HepG2 (cell line): ENCODE data around the gene MARCHF2. TPM values are rescaled to one million over a fixed set of nuclear protein-coding genes. Genes with fewer than 3 reads are reported as not detected.
A peak's percentile ranks its signal among the peaks of the same experiment; 100 is the strongest.

ENCODE experiments used
- DDIT3 ChIP-seq: sonication (generic); formaldehyde crosslinking; IDR thresholded peaks from 2 replicates; pipeline ENCODE4 v1.4.0; 2020; ENCODE audit warnings: mild to moderate bottlenecking, missing genetic modification reagents
- GRHL1 ChIP-seq: sonication (generic); formaldehyde crosslinking; conservative IDR thresholded peaks from 2 replicates; pipeline ENCODE4 v1.8.0; 2022; ENCODE audit warnings: missing genetic modification reagents
- KLF9 ChIP-seq: IDR thresholded peaks from 2 replicates; pipeline ENCODE4 v1.6.1; 2016; ENCODE audit warnings: low read depth
- MAFF ChIP-seq: IDR thresholded peaks from 2 replicates; pipeline ENCODE4 v1.6.1; 2011; ENCODE audit warnings: low read depth, low read length, improper control_type of control experiment
- MXD3 ChIP-seq: IDR thresholded peaks from 2 replicates; pipeline ENCODE4 v1.6.1; 2016; ENCODE audit warnings: mild to moderate bottlenecking, missing biosample characterization, missing genetic modification reagents
- NR2C2 ChIP-seq: sonication (generic); formaldehyde crosslinking; IDR thresholded peaks from 2 replicates; pipeline ENCODE4 v1.4.0; 2020; ENCODE audit warnings: missing genetic modification reagents, mild to moderate bottlenecking, moderate library complexity, borderline replicate concordance
- PBX2 ChIP-seq: IDR thresholded peaks from 2 replicates; pipeline ENCODE4 v1.6.1; 2016; ENCODE audit warnings: control low read depth
- SCMH1 ChIP-seq: sonication (generic); formaldehyde crosslinking; IDR thresholded peaks from 2 replicates; pipeline ENCODE4 v1.9.0; 2021; ENCODE audit warnings: missing genetic modification reagents, mild to moderate bottlenecking, borderline replicate concordance
- STAG1 ChIP-seq: sonication (generic); formaldehyde crosslinking; IDR thresholded peaks from 2 replicates; pipeline ENCODE4 v1.4.0; 2020; ENCODE audit warnings: missing genetic modification reagents
- XRCC5 ChIP-seq: fragments of 200-400 bp; formaldehyde crosslinking; optimal IDR thresholded peaks from 2 replicates; pipeline ENCODE3; 2017; ENCODE audit warnings: mild to moderate bottlenecking, low read length
- ZBTB3 ChIP-seq: sonication (generic); formaldehyde crosslinking; IDR thresholded peaks from 2 replicates; pipeline ENCODE4 v1.4.0; 2020; ENCODE audit warnings: low read depth, mild to moderate bottlenecking, moderate library complexity, missing genetic modification reagents, borderline replicate concordance
- ZBTB7B ChIP-seq: sonication (generic); formaldehyde crosslinking; IDR thresholded peaks from 2 replicates; pipeline ENCODE4 v1.4.0; 2020; ENCODE audit warnings: missing genetic modification reagents
- ZC3H13 ChIP-seq: sonication (generic); formaldehyde crosslinking; IDR thresholded peaks from 2 replicates; pipeline ENCODE4 v1.8.1; 2023; ENCODE audit warnings: mild to moderate bottlenecking, missing genetic modification reagents, moderate library complexity
- ZMYM3 ChIP-seq: sonication (generic); formaldehyde crosslinking; IDR thresholded peaks from 2 replicates; pipeline ENCODE4 v1.5.1; 2020; ENCODE audit warnings: mild to moderate bottlenecking, missing genetic modification reagents
- ZNF10 ChIP-seq: sonication (generic); formaldehyde crosslinking; IDR thresholded peaks from 2 replicates; pipeline ENCODE4 v1.4.0; 2020; ENCODE audit warnings: mild to moderate bottlenecking, low read depth, missing genetic modification reagents, borderline replicate concordance
- ZNF142 ChIP-seq: sonication (generic); formaldehyde crosslinking; IDR thresholded peaks from 2 replicates; pipeline ENCODE4 v1.4.0; 2020; ENCODE audit warnings: missing genetic modification reagents
- ZNF382 ChIP-seq: sonication (generic); formaldehyde crosslinking; IDR thresholded peaks from 2 replicates; pipeline ENCODE4 v1.5.0; 2020; ENCODE audit warnings: missing genetic modification reagents, mild to moderate bottlenecking, borderline replicate concordance
- ZSCAN30 ChIP-seq: sonication (generic); formaldehyde crosslinking; IDR thresholded peaks from 2 replicates; pipeline ENCODE4 v1.5.0; 2020; ENCODE audit warnings: mild to moderate bottlenecking, missing genetic modification reagents
- polyA plus RNA-seq, 8 experiments: library from polyadenylated mRNA; depleted of rRNA in 3 of 8; stranded (reverse) in 7 of 8; unstranded in 1 of 8; fragments of >200 nt; fragmentation: Illumina TruSeq in 4 of 8; extraction: Trizol in 4 of 8; gene quantifications; 2 replicates each; pipeline versions ENCODE4 v1.2.1 to v1.2.3, GENCODE V29; 2011 to 2016; ENCODE audit warnings: low read depth in 4 of 8, missing spikeins in 1 of 8, mixed read lengths in 1 of 8; ENCODE audit not compliant: insufficient read depth in 1 of 8
- total RNA-seq, 5 experiments: library from RNA; depleted of rRNA; stranded (reverse); fragments of >200 nt; fragmentation: Illumina TruSeq; extraction: Trizol; gene quantifications; 2 replicates each; pipeline ENCODE4 v1.2.3, GENCODE V29; 2016; ENCODE audit warnings: low read depth in 1 of 5

MARCHF2 gene
- total and polyA plus RNA-seq, 2 of the 13 experiments (the other 11 are each of a cell fraction or from before 2014, with no cell fraction given): 12.7 to 13.0 TPM

DNA sequence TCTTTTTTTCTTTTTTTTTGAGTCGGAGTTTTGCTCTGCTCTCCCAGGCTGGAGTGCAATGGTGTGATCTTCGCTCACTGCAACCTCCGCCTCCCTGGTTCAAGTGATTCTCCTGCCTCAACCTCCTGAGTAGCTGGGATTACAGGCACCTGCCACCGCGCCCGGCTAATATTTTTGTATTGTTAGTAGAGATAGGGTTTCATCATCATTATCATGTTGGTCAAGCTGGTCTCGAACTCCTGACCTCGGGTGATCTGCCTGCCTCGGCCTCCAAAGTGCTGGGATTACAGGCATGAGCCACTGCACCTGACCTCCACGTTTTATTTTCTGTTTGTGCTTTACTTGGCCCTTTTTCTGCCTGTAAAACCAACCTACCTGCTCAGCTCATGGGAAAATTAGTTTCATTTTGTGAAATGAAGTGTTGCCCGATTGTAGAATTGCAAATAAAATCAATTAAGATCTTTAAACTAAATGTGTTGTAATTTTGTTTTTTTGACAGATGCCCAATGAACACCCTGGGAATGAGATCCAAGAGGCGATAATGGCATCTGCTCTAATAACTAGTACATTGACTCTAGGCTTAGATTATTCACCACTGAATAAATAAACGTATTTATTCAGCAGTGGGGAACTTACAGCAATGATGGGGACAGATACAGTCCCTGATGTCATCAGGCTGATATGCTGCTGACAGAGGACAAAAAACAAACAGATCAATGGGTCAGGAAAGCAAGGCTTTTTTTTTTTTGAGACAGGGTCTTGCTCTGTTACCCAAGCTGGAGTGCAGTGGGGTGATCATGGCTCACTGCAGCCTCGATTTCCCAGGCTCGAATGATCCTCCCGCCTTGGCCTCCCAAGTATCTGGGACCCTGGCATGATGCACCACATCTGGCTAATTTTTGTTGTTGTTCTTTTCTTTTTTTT lies 25.2 kb upstream of the MARCHF2 start (continued):
- TF ChIP-seq ZNF142 (CRISPR knock-in tag) (0 out of 2 replicates have a peak, but pooled peaks have one; percentile 8), XRCC5 (no peak), MXD3 (CRISPR knock-in tag) (no peak), ZC3H13 (no peak; the same call in 1 of the 2 replicates), SCMH1 (CRISPR knock-in tag) (no peak), GRHL1 (CRISPR knock-in tag) (no peak), PBX2 (CRISPR knock-in tag) (peak; percentile 18; the same call in 1 of the 2 replicates), KLF9 (CRISPR knock-in tag) (no peak), ZNF10 (CRISPR knock-in tag) (no peak), STAG1 (CRISPR knock-in tag) (peak; percentile 10; the same call in 1 of the 2 replicates), ZNF382 (CRISPR knock-in tag) (no peak), ZBTB3 (CRISPR knock-in tag) (peak; percentile 99), ZMYM3 (CRISPR knock-in tag) (peak; percentile 97), ZBTB7B (CRISPR knock-in tag) (0 out of 2 replicates have a peak, but pooled peaks have one; percentile 39), ZSCAN30 (no peak), MAFF (peak; percentile 61), DDIT3 (CRISPR knock-in tag) (no peak), NR2C2 (CRISPR knock-in tag) (peak; percentile 64; the same call in 1 of the 2 replicates)
